RWPE2 (cell line): Measurements from ENCODE around the gene UBE3B.

Source experiments
- ATAC-seq: fragments of 200-7000 bp; cut with Tn5 transposase; 3 replicates; pipeline ENCODE4 v1.9.1; 2021; ENCODE audit warnings: low read depth
- DNase-seq: peaks from one replicate; pipeline ENCODE4 v3.0.0-alpha.2; 2020; ENCODE audit warnings: low spot score
- H3K27ac ChIP-seq: fragments of 450-650 bp; 2 replicates; pipeline ENCODE4 v1.5.1; 2017; ENCODE audit warnings: mild to moderate bottlenecking; ENCODE audit not compliant: poor library complexity, severe bottlenecking
- H3K27me3 ChIP-seq: fragments of 250-450 bp; sonication (Bioruptor Pico); 2 replicates; pipeline ENCODE4 v1.5.1; 2021; ENCODE audit warnings: mild to moderate bottlenecking, moderate library complexity; ENCODE audit not compliant: insufficient read depth, poor library complexity, severe bottlenecking
- H3K36me3 ChIP-seq: fragments of 250-450 bp; sonication (Bioruptor Pico); 2 replicates; pipeline ENCODE4 v1.5.1; 2020; ENCODE audit warnings: low read depth, mild to moderate bottlenecking, moderate library complexity
- H3K4me1 ChIP-seq: fragments of 250-450 bp; sonication (Bioruptor Pico); 2 replicates; pipeline ENCODE4 v1.5.1; 2021; ENCODE audit warnings: mild to moderate bottlenecking, moderate library complexity; ENCODE audit not compliant: insufficient read depth, poor library complexity, severe bottlenecking
- H3K4me3 ChIP-seq: fragments of 250-450 bp; sonication (Bioruptor Pico); 2 replicates; pipeline ENCODE4 v1.5.1; 2021; ENCODE audit warnings: mild to moderate bottlenecking, moderate library complexity; ENCODE audit not compliant: severe bottlenecking
- H3K9me3 ChIP-seq: fragments of 250-450 bp; sonication (Bioruptor Pico); 2 replicates; pipeline ENCODE4 v1.5.1; 2021; ENCODE audit warnings: mild to moderate bottlenecking, moderate library complexity; ENCODE audit not compliant: severe bottlenecking
- TF ChIP-seq, protein P1 (sequence below): fragments of 450-650 bp; IDR thresholded peaks from one replicate; pipeline ENCODE4 v1.5.1; 2017; ENCODE audit warnings: mild to moderate bottlenecking, moderate library complexity; ENCODE audit not compliant: poor library complexity, severe bottlenecking

The UBE3B gene

DNA sequence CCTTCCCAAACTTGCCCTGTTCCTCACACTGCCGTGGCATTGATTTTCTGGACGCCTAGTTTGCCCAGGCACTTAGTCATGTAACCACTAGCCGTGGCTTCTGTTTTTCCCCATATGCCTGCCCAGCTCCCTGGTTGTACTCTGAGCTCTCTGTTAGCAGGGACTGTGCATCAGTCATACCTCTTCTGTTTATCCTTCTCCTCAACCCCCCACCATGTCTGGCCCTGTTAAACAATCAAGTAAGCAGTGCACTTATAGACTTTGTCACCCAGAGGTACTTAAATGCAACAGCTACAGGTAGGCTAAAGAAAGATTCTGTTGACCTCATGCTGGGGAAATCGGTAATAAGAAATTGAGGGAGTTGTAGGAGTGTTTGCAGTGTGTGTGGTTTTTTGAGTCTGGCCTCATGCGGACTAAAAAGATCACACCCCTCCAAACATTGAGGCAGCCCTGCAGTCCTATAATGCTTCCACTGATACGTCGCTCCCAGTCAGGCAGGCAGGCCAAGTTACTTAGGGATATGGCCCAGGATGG, 17.0 kb downstream of the UBE3B start:
- no peak for DNase-seq
- Histone ChIP-seq H3K27ac (no peak overlapping the region), H3K27me3 (no peaks in the 10 kb centered on the region), H3K36me3 (peaks cover 42% of the 10 kb centered on the region), H3K4me1 (peaks cover 9% of the 10 kb centered on the region), H3K9me3 (no peaks in the 10 kb centered on the region), H3K4me3 (no peak overlapping the region)
- ATAC-seq: no peak
- TF ChIP-seq, protein P1, sequence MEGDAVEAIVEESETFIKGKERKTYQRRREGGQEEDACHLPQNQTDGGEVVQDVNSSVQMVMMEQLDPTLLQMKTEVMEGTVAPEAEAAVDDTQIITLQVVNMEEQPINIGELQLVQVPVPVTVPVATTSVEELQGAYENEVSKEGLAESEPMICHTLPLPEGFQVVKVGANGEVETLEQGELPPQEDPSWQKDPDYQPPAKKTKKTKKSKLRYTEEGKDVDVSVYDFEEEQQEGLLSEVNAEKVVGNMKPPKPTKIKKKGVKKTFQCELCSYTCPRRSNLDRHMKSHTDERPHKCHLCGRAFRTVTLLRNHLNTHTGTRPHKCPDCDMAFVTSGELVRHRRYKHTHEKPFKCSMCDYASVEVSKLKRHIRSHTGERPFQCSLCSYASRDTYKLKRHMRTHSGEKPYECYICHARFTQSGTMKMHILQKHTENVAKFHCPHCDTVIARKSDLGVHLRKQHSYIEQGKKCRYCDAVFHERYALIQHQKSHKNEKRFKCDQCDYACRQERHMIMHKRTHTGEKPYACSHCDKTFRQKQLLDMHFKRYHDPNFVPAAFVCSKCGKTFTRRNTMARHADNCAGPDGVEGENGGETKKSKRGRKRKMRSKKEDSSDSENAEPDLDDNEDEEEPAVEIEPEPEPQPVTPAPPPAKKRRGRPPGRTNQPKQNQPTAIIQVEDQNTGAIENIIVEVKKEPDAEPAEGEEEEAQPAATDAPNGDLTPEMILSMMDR: no peak

DNA sequence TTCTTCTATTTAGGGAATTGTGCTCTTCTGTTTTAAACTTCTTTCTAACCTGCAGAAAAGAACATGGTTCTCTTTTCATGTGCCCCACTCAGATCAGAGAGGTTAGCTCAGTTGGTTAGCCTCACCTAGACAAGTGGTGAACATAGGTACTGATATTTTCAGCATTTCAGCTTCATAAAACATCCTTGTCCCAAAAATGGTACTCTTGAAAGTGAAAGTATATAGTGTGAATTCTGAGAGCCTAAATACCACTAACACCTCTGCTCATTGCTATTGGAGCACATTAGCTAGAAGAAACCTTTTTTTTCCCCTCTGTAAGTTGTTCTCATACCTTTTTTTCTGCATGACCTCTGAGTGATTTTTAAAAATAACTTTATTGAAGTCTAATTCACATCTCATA, 17.6 kb downstream of the UBE3B start:
- H3K4me1 ChIP-seq: peaks cover 9% of the 10 kb centered on the region
- no peak overlapping the region for H3K4me3 ChIP-seq
- TF ChIP-seq, protein P1: no peak
- ATAC-seq (no peak), DNase-seq (no peak)
- no peaks in the 10 kb centered on the region for H3K27me3 ChIP-seq
- no peaks in the 10 kb centered on the region for H3K9me3 ChIP-seq
- peaks cover 46% of the 10 kb centered on the region for H3K36me3 ChIP-seq
- no peak overlapping the region for H3K27ac ChIP-seq

DNA sequence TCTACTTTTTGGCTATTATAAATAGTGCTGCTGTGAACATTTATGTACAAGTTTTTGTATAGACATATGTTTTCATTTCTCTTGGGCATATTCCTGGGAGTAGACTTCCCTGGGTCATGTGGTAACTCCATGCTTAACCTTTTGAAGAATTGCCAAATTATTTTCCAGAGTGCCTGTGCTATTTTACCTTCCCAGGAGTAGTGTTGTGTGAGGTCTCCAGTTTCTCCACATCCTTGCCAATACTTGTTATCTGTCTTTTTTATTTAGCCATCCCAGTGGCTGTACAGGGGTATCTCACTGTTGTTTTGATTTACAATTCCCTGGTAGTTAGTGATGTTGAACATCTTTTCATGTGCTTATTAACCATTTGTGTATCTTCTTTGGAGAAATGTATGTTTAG, 18.9 kb downstream of the UBE3B start:
- Histone ChIP-seq H3K27me3 (no peaks in the 10 kb centered on the region), H3K27ac (no peak overlapping the region), H3K36me3 (peaks cover 43% of the 10 kb centered on the region), H3K9me3 (no peaks in the 10 kb centered on the region), H3K4me1 (peaks cover 9% of the 10 kb centered on the region), H3K4me3 (no peak overlapping the region)
- TF ChIP-seq, protein P1: no peak
- ATAC-seq (no peak), DNase-seq (no peak)

DNA sequence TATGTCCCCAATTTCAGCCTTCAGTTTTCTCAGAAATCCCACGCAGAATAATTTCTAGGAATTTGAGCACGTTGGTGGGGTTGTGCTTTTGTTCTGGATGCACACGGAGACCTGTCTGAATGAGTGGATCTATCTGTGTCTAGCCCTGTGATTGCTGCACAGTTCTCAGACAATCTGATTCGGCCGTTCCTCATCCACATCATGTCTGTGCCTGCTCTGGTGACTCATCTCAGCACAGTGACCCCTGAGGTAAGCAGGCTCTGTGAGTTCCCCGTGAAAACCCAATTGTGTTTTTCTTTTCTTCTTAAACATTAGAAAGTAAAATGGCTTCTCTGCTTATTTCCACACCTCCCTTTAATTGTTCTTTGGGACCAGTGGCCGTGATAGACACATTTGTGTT, 20.2 kb downstream of the UBE3B start:
- peak; percentile 100 for ATAC-seq
- peaks cover 44% of the 10 kb centered on the region for H3K36me3 ChIP-seq
- H3K4me3 ChIP-seq: no peak overlapping the region
- H3K27ac ChIP-seq: peak overlapping the region; percentile 41
- no peaks in the 10 kb centered on the region for H3K27me3 ChIP-seq
- H3K9me3 ChIP-seq: no peaks in the 10 kb centered on the region
- peaks cover 9% of the 10 kb centered on the region for H3K4me1 ChIP-seq
- peak; percentile 80 for DNase-seq
- TF ChIP-seq, protein P1: no peak

DNA sequence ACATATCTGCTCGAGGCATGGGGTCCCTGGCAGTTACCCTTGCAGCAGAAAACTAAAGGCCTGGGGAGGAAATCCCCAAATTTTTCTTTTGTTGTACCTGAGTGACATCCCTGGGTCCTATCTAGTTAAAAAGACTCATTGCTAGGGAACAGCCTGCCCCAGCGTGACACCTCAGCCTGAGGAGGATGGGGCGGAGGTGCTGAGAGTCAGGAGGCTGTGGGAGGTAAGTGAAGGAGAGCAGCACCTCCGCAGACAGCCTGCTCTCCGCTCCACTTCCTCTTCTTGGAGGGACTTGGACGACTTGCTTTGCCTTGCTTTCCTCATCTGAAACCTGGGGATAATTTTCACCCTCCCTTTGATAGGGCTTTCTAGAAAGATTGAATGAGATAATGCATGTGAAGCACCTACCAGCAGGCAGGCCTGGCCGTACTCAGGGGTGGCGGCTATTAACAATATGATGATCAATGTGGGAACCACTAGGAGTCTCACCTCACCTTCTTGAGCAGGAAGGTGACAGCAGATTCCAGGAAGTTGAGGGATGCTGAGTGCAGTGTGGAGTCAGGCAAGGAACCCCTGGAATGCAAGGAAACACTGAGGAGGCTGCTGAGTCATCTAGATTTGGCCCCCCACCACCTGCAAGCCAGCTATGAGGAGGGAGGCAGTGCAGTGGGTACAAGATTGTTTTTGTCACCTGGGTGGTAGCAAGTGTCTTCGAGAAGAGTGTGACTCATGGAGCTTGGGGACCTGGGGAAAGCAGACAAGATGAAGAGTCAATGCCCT, 23.2 kb downstream of the UBE3B start:
- DNase-seq (no peak), ATAC-seq (no peak)
- Histone ChIP-seq H3K27ac (no peak overlapping the region), H3K4me3 (no peak overlapping the region), H3K27me3 (no peaks in the 10 kb centered on the region), H3K36me3 (peaks cover 65% of the 10 kb centered on the region), H3K9me3 (no peaks in the 10 kb centered on the region), H3K4me1 (peaks cover 9% of the 10 kb centered on the region)
- TF ChIP-seq, protein P1: no peak
